GM23338 (cell line): ENCODE results near the gene SLC2A5. TPM values are rescaled to one million over a fixed set of nuclear protein-coding genes. Genes with fewer than 3 reads are reported as not detected.

Experiments used
- ATAC-seq: fragments of 200-7000 bp; cut with Tn5 transposase; 3 replicates; pipeline ENCODE4 v1.9.1; 2020
- DNase-seq: peaks from one replicate; pipeline ENCODE4 v3.0.0-alpha.2; 2015; ENCODE audit warnings: low spot score
- H2AFZ ChIP-seq: fragments of 200-600 bp; sonication (generic); 2 replicates; pipeline ENCODE4 v1.8.0; 2016; ENCODE audit warnings: antibody characterized with exemption, mild to moderate bottlenecking, moderate library complexity
- H3F3A ChIP-seq: fragments of 200-600 bp; sonication (generic); replicated peaks from 2 replicates; pipeline ENCODE4 v1.8.0; 2017; ENCODE audit warnings: antibody characterized with exemption, mixed run types, low read depth
- H3K27ac ChIP-seq: fragments of 200-600 bp; sonication (generic); 2 replicates; pipeline ENCODE4 v1.6.1; 2016; ENCODE audit warnings: low read depth
- H3K27me3 ChIP-seq: fragments of 200-600 bp; sonication (generic); 2 replicates; pipeline ENCODE4 v1.8.0; 2016; ENCODE audit warnings: mild to moderate bottlenecking, mixed run types, moderate library complexity; ENCODE audit not compliant: insufficient read depth
- H3K36me3 ChIP-seq: fragments of 200-600 bp; sonication (generic); 2 replicates; pipeline ENCODE4 v1.8.0; 2016; ENCODE audit warnings: mild to moderate bottlenecking; ENCODE audit not compliant: insufficient read depth
- H3K4me1 ChIP-seq: fragments of 200-600 bp; sonication (generic); 2 replicates; pipeline ENCODE4 v1.8.0; 2016; ENCODE audit warnings: mild to moderate bottlenecking, moderate library complexity; ENCODE audit not compliant: insufficient read depth
- H3K4me2 ChIP-seq: fragments of 200-600 bp; sonication (generic); 2 replicates; pipeline ENCODE4 v1.7.1; 2017; ENCODE audit warnings: mixed run types
- H3K4me3 ChIP-seq: fragments of 200-600 bp; sonication (generic); 2 replicates; pipeline ENCODE4 v1.6.1; 2016; ENCODE audit warnings: mixed run types
- H3K79me2 ChIP-seq: fragments of 200-600 bp; sonication (generic); replicated peaks from 2 replicates; pipeline ENCODE4 v1.8.0; 2017; ENCODE audit warnings: mild to moderate bottlenecking; ENCODE audit not compliant: insufficient read depth
- H3K9me2 ChIP-seq: fragments of 200-600 bp; sonication (generic); 2 replicates; pipeline ENCODE4 v1.8.0; 2017; ENCODE audit not compliant: insufficient read depth
- H4K20me1 ChIP-seq: fragments of 200-600 bp; sonication (generic); replicated peaks from 2 replicates; pipeline ENCODE4 v1.8.0; 2017; ENCODE audit warnings: mild to moderate bottlenecking; ENCODE audit not compliant: insufficient read depth
- H3K27ac Mint-ChIP-seq: 2 replicates; pipeline ENCODE4 v1.8.0; 2020; ENCODE audit warnings: inconsistent platforms, mild to moderate bottlenecking, moderate library complexity, mixed read lengths
- H3K27me3 Mint-ChIP-seq: 3 replicates; pipeline ENCODE4 v1.8.0; 2022; ENCODE audit warnings: low read depth, mild to moderate bottlenecking, moderate library complexity, mixed read lengths, inconsistent platforms; ENCODE audit not compliant: insufficient read depth, poor library complexity
- H3K36me3 Mint-ChIP-seq: 3 replicates; pipeline ENCODE4 v1.8.0; 2021; ENCODE audit warnings: low read depth, mild to moderate bottlenecking, inconsistent platforms, moderate library complexity, mixed read lengths
- H3K4me1 Mint-ChIP-seq: 3 replicates; pipeline ENCODE4 v1.8.0; 2020; ENCODE audit warnings: mild to moderate bottlenecking, inconsistent platforms, mixed read lengths
- H3K4me3 Mint-ChIP-seq: 3 replicates; pipeline ENCODE4 v1.8.0; 2021; ENCODE audit warnings: moderate library complexity, mild to moderate bottlenecking, inconsistent platforms, mixed read lengths
- H3K9me3 Mint-ChIP-seq: 3 replicates; pipeline ENCODE4 v1.8.0; 2020; ENCODE audit warnings: moderate library complexity, mild to moderate bottlenecking, inconsistent platforms, mixed read lengths
- CREB1 ChIP-seq: fragments of 250-450 bp; sonication (Bioruptor Pico); IDR thresholded peaks from 2 replicates; pipeline ENCODE4 v1.5.0; 2020; ENCODE audit warnings: low read depth, mild to moderate bottlenecking, moderate library complexity
- CTCF ChIP-seq, 2 experiments: fragments of 200-600 bp in 1 of 2; sonication (generic) in 1 of 2; conservative IDR thresholded peaks; 2 replicates each; pipeline versions ENCODE4 v1.5.1 to v1.6.1; 2016 to 2017; ENCODE audit warnings: antibody characterized with exemption in 2 of 2, low read depth in 2 of 2, mild to moderate bottlenecking in 2 of 2, moderate library complexity in 1 of 2
- ETS1 ChIP-seq: IDR thresholded peaks from 2 replicates; pipeline ENCODE4 v1.6.1; 2016; ENCODE audit warnings: antibody characterized with exemption
- EZH2 ChIP-seq: fragments of 200-600 bp; sonication (generic); IDR thresholded peaks from one replicate; pipeline ENCODE4 v1.8.0; 2017; ENCODE audit warnings: antibody characterized with exemption, mild to moderate bottlenecking, low read depth; ENCODE audit not compliant: unreplicated experiment
- EZH2phosphoT487 ChIP-seq: fragments of 200-600 bp; sonication (generic); IDR thresholded peaks from one replicate; pipeline ENCODE4 v1.8.1; 2018; ENCODE audit warnings: antibody characterized with exemption; ENCODE audit not compliant: unreplicated experiment
- JUNB ChIP-seq: IDR thresholded peaks from one replicate; pipeline ENCODE4 v1.6.1; 2016; ENCODE audit warnings: antibody characterized with exemption; ENCODE audit not compliant: unreplicated experiment
- NANOG ChIP-seq: IDR thresholded peaks from 2 replicates; pipeline ENCODE4 v1.6.1; 2016; ENCODE audit warnings: antibody characterized with exemption, borderline replicate concordance
- REST ChIP-seq: IDR thresholded peaks from one replicate; pipeline ENCODE4 v1.6.1; 2018; ENCODE audit warnings: antibody characterized with exemption; ENCODE audit not compliant: unreplicated experiment
- STAT1 ChIP-seq: IDR thresholded peaks from one replicate; pipeline ENCODE4 v1.6.1; 2016; ENCODE audit warnings: antibody characterized with exemption; ENCODE audit not compliant: unreplicated experiment
- ZNF114 ChIP-seq: fragments of 250-450 bp; sonication (Bioruptor Pico); IDR thresholded peaks from 2 replicates; pipeline ENCODE4 v1.5.0; 2020; ENCODE audit warnings: mild to moderate bottlenecking, moderate library complexity
- ZNF331 ChIP-seq: fragments of 250-450 bp; sonication (Bioruptor Pico); IDR thresholded peaks from 2 replicates; pipeline ENCODE4 v1.5.0; 2020; ENCODE audit warnings: low read depth, mild to moderate bottlenecking, moderate library complexity
- ZNF462 ChIP-seq: fragments of 250-450 bp; sonication (Bioruptor Pico); IDR thresholded peaks from 2 replicates; pipeline ENCODE4 v1.5.0; 2020; ENCODE audit warnings: mild to moderate bottlenecking, moderate library complexity
- polyA plus RNA-seq: library from polyadenylated mRNA; unstranded; fragments of >200 nt; fragmentation: Nextera tagmentation; extraction: Ambion mirVana; gene quantifications from 2 replicates; pipeline ENCODE4 v1.2.1, GENCODE V29; 2016
- total RNA-seq: library from RNA; depleted of rRNA; stranded (reverse); fragments of >200 nt; shearing (Covaris generic); gene quantifications from 2 replicates; pipeline ENCODE4 v1.2.3, GENCODE V29; 2014

The SLC2A5 gene
- total and polyA plus RNA-seq, 2 experiments from 2014 or later = 0.03 TPM; not detected in 1

GRCh38 chr1:9108056-9108665 lies 38.7 kb upstream of the SLC2A5 start:
- Histone ChIP-seq H3K27ac (no peak overlapping the region), H3F3A (no peaks in the 10 kb centered on the region; the same call in 1 of the 2 replicates), H3K4me1 (no peaks in the 10 kb centered on the region), H3K4me3 (no peak overlapping the region), H2AFZ (no peak overlapping the region), H3K36me3 (no peaks in the 10 kb centered on the region), H3K79me2 (no peaks in the 10 kb centered on the region), H3K4me2 (no peak overlapping the region), H4K20me1 (no peaks in the 10 kb centered on the region), H3K9me2 (no peaks in the 10 kb centered on the region), H3K27me3 (no peaks in the 10 kb centered on the region)
- peaks cover 10% of the 10 kb centered on the region for H3K27me3 Mint-ChIP-seq
- H3K9me3 Mint-ChIP-seq = no peaks in the 10 kb centered on the region
- TF ChIP-seq STAT1 = no peak
- no peak for TF ChIP-seq NANOG
- TF ChIP-seq EZH2 = no peak
- TF ChIP-seq ZNF114 (CRISPR knock-in tag) = no peak
- no peak for TF ChIP-seq CREB1 (CRISPR knock-in tag)
- no peak for TF ChIP-seq ETS1
- no peak for TF ChIP-seq REST
- no peak for TF ChIP-seq CTCF (conservative IDR thresholded peaks at IDR 0.05; ENCODE audit: low read depth in 2 of 2)
- TF ChIP-seq EZH2phosphoT487 = no peak
- TF ChIP-seq JUNB = no peak
- no peak for TF ChIP-seq ZNF331
- TF ChIP-seq ZNF462 (CRISPR knock-in tag) = no peak
- DNase-seq (no peak), ATAC-seq (no peak)
- H3K27ac Mint-ChIP-seq = no peak overlapping the region
- H3K36me3 Mint-ChIP-seq = no peaks in the 10 kb centered on the region
- peaks cover 5% of the 10 kb centered on the region for H3K4me1 Mint-ChIP-seq
- H3K4me3 Mint-ChIP-seq = no peak overlapping the region
